ENCODE results near the gene USP31.

USP31 gene
- total RNA-seq, result 5.3 to 26.1 (median 19.4) reads per million in 17 experiments

DNA sequence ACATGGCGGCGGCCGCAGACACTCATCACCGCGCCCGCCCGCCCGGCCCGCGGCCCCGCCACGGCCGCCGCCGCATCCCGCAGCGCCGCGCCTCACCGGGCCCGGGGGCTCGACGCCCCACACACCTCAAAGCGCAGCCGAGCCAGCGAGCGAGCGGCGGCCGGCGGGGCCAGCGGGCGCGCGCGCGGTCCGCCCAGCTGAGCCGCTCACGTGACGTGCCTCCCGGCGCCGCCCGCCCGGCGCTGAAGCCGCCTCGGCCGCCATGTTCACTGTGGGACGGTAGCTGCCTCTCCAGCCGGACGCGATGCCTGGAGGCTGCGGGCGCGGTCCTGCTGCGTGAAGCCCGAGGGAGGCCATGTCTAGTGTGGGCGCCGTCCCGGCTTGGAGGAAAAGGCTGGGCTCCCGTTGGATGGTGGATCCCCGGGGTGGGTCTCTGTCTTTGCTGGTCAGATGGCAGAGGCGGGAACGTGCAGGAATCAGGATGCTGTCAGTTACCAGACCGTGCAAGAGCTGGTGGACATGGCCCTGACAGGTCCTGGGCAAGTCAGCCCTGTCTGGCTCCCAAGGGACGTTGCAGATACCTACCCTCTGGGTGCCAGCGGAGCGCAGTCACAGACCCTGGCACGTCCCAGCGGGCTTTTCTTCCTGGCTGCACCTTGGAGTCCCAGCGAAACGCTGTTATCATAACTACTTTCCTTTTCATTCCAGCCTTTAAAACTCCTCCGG, at the start of gene USP31:
Gene USP31 (minus strand): TSS at position 186 of the 726 bp plus-strand sequence. CDS start 182 bp downstream, at position 4.
- peak; percentile 95 to 99 (median 97) for DNase-seq

DNA sequence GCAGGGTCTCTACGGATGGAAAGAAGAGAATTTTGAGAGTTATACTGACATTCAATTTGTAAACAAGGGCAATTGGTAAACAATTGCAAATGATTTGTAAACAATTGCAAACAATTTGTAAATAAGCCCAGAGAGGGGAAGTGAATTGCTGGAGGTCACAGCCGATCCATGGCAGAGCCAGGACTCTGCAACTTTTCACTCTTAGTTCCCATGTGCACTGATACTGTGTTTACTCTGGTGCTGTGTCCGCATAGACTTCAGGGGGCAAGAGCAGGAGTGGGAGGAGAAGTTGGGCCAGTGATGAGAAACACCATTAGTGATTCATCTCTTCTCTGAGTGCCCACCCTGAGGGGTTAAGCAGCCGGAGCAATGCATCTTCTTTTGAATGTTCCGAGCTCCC, 47.3 kb upstream of the USP31 start:
- no peak for DNase-seq

- DNase-seq, result peak in 3 of 4 experiments; percentile 11 to 36 (median 13)
Measured at GRCh38 chr16:23195366-23195978, 46.2 kb upstream of the USP31 start.

GRCh38 chr16:23194497-23195221, 45.4 kb upstream of the USP31 start:
- DNase-seq, result peak; percentile 4 to 48 (median 28)

DNA sequence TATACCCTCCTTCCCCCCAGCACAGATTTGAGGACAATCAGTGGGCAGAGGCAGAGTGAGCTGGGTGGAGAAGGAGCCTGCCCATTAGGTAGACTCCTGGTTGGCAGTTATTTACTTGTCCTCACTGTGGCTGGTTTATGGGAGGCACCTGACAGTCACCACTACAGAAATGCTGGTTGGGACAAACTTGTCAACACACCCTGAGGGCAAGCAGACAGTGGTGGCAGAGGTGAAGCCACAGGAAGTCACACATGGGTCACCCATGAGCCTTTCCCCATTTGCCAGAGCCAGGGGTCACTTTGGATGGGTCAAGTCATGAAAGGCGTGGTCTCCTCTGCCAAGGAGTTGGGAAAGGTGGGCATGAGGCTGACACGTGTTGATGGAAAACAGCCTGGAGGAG, 39.7 kb upstream of the USP31 start:
- DNase-seq, result no peak

DNA sequence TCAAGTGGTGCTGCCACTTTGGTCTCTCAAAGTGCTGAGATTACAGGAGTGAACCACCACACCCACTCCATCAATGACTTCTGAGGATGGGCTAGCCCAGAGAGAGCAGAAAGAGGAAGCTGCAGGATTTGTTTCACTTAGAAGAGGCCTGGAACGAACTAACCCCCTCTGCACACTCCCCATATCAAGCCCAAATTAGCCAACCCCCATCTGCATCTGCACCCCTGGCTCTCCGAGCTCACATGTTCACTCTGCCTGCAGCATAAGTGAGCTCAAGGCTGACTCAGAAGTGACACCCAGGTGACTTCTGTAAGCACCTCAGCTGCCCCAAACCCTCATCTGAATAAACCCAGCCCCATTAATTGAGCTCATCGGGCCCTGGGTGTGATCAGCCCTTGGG, 38.1 kb upstream of the USP31 start:
- no peak for DNase-seq

DNA sequence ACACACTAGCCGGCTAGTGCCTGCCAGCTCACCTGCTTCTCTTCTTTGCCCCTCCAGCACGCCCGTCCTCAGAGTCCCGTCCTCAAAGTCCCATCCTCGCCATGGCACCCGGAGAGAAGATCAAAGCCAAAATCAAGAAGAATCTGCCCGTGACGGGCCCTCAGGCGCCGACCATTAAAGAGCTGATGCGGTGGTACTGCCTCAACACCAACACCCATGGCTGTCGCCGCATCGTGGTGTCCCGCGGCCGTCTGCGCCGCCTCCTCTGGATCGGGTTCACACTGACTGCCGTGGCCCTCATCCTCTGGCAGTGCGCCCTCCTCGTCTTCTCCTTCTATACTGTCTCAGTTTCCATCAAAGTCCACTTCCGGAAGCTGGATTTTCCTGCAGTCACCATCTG, 36.9 kb upstream of the USP31 start:
- DNase-seq, result no peak

GRCh38 chr16:23185656-23186055, 36.4 kb upstream of the USP31 start:
- DNase-seq, result no peak

GRCh38 chr16:23183543-23183862, 34.3 kb upstream of the USP31 start:
- DNase-seq, result no peak

DNA sequence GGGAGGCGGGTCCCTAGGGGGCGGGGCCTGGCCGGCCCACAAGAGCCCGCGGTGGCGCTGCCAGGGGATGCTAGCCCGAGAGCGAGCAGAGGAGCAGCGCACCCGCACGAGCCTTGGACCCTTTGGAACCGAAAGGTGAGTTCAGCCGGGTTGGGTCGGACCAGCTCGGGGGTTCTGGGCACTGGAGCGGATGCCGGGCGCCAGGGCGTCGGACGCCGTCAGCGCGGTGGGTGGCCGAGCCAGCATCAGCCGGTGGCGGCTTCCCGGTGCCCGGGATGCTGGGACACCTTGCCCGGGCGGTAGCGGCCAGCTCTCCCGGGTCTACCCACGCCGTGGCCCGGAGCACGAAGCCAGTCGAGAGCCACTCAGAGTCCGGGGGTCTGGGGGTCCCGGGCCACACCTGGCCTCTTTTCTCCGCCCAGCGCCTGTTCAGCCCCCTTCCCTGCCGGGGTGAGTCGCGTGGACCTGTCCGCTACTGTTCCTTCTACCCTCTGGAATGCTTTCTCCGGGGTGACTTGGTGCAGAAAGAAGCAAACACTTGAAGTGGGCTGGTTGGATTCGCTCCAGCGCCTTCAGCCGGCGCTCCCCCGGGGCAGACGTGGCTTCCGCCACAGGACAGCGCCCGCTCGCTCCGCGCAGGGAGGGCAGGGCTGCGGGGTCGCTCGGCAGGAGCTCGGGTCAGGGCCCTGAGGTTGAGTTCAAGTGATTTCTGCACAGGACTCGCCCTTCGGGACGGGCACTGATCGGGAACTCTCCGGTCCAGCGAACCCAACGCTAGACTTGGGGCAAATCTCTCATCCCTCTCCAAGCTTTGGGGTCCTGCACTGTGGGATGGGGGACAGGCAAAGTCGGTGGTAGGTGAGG, 33.7 kb upstream of the USP31 start, which contains the start of gene SCNN1G:
Gene SCNN1G (plus strand): TSS at position 67 of the 864 bp plus-strand sequence. CDS start 3,527 bp downstream, outside the sequence.
- peak in 1 of 4 experiments; percentile 9 for DNase-seq

DNA sequence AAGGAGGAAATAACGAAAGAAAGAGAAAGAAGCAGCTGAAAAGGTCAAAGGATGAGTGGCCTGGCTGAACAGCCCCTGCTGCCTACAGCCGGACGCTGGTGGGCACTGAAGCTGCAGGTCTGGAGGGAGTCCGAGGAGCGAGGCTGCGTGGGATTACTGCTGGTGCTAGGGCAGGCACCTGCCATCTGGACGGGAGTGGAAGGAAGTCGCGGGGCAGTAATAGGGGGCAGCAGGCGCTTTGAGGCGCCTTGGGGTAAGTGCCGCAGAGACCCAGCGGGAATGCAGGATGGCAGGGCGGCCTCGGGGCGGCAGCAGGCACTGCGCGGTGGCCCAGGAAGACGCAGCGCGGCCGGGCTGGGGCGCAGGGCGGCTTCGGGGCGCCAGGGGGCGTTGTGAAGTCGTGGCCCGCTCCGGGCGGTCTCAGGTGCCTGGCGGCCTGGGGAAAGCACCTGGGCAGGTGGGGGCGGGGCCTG, 33.0 kb upstream of the USP31 start:
- DNase-seq, result peak; percentile 71 to 91 (median 78)

DNA sequence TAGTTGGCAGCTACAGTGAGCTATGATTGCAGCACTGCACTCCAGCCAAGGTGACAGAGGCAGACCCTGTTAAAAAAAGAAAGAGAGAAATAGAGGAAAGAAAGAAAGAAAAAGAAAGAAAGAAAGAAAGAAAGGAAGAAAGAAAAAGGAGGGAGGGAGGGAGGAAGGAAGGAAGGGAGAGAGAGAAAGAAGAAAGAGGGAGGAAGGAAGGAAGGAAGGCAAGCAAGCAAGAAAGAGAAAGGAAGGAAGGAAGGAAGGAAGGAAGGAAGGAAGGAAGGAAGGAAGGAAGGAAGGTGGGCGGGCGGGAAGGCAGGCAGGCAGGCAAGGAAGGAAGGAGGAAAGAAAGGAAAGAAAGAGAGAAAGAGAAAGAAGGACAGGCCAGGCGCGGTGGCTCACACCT, 32.3 kb upstream of the USP31 start:
- no peak for DNase-seq

GRCh38 chr16:23175651-23176050, 26.4 kb upstream of the USP31 start:
- DNase-seq, result no peak

DNA sequence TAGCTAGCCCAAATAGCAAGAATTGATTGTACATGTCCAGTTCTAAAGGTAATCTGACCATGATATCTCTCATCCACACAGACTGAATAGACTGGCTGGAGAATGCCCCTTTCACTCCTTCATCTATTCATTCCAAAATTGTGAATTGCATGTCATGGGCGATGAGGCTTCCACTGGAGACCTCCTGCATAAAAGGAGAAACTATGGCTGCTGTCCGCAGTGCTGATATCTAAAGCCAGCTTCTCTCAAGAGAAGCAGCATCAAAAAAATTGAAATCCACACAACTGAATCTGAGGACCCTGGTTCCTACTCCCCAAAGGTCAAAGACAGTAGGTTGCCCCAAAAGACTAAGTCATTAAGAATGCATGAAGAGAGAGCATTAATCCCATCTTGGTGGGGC, 25.4 kb upstream of the USP31 start:
- DNase-seq, result peak in 2 of 4 experiments; percentile 12 to 27

GRCh38 chr16:23172994-23173393, 23.7 kb upstream of the USP31 start:
- no peak for DNase-seq

DNA sequence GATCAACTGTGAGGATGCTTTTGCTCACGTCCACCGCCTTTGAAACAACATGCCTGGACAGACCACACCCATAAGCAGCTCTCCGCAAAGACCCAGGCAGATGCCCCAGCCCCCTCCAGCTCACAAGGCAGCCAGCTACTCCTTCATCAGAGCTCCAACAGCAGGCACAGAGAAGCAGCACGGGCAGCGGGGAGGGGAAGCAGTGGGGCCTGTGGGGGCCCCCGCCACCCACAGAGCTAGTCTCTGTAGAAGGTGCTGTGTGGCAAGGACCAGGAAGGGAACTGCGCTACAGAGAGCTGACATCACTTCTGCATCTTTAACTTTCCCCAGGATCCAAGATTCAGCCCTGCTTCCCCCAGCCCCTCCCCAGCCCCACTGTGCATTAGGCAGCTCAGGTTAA, 23.3 kb upstream of the USP31 start:
- peak in 2 of 4 experiments; percentile 17 to 19 for DNase-seq

DNA sequence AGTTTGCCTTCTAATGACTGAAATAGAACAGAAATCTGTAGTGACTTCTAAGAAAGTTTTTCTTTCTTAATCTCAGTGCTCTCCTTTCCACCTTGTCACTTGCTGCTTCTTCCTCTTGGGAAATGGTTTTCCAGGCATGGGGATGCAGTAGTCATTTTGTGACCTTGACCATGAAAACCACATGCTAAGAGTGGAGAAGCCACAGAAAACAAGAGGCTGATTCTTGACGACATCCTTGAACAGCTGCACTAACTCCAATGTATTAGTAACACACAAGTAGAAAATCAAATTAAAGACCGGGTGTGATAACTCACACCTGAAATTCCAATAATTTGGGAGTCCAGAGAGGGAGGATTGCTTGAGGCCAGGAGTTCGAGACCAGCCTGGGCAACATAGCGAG, 15.5 kb upstream of the USP31 start:
- DNase-seq, result no peak

GRCh38 chr16:23163921-23164320, 14.7 kb upstream of the USP31 start:
- peak in 2 of 4 experiments; percentile 43 to 56 for DNase-seq

GRCh38 chr16:23160574-23160973, 11.3 kb upstream of the USP31 start:
- no peak for DNase-seq

DNA sequence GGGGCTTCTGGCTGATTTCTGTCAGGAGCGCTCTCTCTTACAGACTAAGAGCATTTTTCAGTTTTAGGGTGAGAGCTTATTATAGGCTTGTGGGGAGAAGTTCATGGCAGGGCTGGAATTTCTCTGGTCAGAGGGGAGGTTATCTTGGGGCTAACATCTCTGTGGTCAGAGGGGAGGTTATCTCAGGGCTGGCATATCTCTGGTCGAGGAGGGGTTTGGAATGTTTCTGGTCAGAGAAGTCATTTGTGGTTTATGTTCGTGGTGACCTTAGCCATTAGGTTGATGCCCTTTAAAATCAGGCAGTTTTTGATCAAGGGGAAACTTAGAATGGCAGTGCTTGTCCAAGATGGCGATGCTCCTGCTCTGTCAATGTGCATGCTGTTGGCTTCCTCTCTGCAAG, 10.8 kb upstream of the USP31 start:
- DNase-seq, result no peak

- DNase-seq, result no peak
Measured at GRCh38 chr16:23158114-23158513, 8.9 kb upstream of the USP31 start.

DNA sequence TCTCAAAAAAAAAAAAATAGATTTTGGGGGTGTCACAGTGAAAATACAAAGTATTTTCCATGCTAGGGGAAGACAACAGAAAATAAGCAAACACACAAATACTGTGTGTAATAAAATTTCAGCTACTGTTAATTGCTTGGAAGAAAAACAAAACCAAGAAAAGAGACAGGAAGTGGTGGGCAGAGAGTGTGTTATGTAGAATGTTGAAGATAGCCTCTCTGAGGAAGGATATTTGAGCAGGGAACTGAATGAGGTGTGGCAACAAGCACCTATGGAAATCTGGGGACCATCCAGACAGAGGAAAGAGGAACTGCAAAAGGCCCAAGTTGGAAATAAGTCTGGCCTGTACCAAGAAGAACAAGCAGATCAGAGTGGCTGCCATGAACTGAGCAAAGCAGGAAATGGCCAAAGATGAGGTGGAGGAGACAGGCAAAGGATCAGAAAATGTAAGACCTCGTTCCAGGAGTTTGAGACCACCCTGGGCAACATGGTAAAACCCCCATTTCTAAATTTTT, 7.8 kb upstream of the USP31 start:
- DNase-seq, result no peak

Data from suppressor macrophage (primary cell).